GM21825 (cell line): Measurements from ENCODE around the gene EFNA2.

ENCODE experiments used
- ATAC-seq: cut with Tn5 transposase; IDR thresholded peaks from one replicate; pipeline ENCODE4 v1.9.1; 2021; ENCODE audit warnings: mild to moderate bottlenecking, moderate library complexity; ENCODE audit not compliant: unreplicated experiment

The EFNA2 gene

GRCh38 chr19:1350867-1351266 is 65.2 kb downstream of the EFNA2 start:
- no peak for ATAC-seq
